CD4-positive, alpha-beta T cell treated with Interleukin-15 for 4 hours (primary cell): ENCODE results near the gene PPARG.

Source experiments
- DNase-seq: peaks from one replicate; pipeline ENCODE4 v3.0.0-alpha.2; 2020; ENCODE audit warnings: low spot score

PPARG gene

GRCh38 chr3:12313519-12313918 lies 24.6 kb downstream of the PPARG start:
- DNase-seq, result no peak

- no peak for DNase-seq
Measured at GRCh38 chr3:12316253-12316652, 27.4 kb downstream of the PPARG start.

GRCh38 chr3:12316729-12317351 lies 28.0 kb downstream of the PPARG start:
- no peak for DNase-seq

GRCh38 chr3:12317914-12318313 lies 29.0 kb downstream of the PPARG start:
- no peak for DNase-seq

DNA sequence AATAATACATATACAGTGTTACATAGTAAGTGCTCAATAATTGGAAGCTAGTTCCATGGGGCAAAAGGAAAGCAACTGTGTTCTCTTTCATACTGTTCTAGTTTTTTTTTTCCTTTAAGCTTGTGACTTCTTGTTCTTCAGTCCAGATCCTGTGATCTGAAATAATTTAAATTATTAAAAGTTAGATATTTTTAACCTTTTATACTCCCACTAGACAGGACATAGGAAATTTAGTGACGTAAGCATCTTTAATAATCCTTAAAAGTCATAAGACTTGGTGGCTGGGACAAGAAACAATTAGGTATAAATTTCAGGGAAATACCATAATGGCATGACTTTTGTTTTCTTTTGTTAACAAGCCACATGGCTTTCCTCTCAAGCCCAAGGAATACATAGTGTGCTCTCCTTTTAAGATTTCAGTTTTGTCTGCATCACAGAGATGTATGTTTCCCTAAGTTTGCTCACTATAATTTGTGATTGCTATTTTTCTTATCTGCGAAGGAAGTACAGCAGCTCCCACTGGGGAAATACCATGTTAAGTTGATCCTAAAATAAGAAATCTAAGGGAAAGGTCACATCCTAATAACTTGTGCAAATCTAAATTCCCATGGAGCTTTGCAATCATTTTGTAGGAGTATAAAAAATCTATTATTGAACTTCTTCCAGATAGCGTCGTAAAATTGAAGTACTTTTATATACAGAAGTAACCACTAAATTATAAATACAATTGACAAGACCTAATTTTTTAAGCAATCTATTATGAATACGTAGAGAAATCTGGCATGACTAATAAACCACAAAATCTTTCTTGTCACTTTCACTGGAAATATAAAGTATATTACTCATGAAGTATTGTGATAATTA lies 30.1 kb downstream of the PPARG start:
- DNase-seq, result no peak

- no peak for DNase-seq
Measured at GRCh38 chr3:12321015-12321414, 32.1 kb downstream of the PPARG start.

DNA sequence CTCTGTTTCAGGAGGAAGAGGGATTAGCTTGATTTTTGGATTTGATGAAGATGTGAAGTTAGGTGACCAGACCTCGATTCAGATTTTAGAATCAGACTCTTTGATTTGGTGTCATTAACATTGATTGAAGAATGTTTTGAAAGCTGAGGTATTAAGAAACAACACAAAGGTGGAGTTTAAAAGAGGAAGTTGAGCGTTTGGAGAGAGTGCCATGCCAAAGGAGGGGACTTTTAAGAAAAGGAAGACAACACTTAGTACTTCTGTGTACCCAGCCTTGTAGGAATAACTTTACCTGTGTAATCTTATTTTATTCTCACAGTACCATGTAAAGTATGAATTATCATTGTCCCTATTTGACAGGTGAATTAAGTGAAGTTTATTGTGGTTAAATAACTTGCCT lies 34.4 kb downstream of the PPARG start:
- DNase-seq, result no peak

GRCh38 chr3:12325586-12326515 lies 37.0 kb downstream of the PPARG start:
- DNase-seq, result no peak

DNA sequence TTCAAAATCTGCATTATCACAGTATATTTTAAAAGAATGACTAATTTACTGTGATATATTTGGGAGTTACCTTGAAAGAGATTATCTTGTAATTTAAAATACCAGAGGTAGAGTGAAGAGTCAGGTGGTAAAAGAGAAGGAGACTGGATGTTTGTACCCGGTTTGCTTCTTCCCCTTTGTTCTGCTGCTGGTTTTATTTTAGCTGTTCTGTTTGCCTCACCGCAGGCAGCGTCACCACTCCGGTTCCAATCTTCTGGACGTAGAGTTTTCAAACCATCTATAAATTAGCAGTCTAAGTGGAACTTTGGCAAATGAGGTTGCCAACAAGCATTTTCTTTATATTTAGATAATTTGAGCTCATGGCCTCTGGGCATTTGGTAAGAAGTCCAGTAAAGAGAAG lies 38.2 kb downstream of the PPARG start:
- DNase-seq, result no peak

GRCh38 chr3:12328132-12328836 lies 39.4 kb downstream of the PPARG start:
- no peak for DNase-seq

DNA sequence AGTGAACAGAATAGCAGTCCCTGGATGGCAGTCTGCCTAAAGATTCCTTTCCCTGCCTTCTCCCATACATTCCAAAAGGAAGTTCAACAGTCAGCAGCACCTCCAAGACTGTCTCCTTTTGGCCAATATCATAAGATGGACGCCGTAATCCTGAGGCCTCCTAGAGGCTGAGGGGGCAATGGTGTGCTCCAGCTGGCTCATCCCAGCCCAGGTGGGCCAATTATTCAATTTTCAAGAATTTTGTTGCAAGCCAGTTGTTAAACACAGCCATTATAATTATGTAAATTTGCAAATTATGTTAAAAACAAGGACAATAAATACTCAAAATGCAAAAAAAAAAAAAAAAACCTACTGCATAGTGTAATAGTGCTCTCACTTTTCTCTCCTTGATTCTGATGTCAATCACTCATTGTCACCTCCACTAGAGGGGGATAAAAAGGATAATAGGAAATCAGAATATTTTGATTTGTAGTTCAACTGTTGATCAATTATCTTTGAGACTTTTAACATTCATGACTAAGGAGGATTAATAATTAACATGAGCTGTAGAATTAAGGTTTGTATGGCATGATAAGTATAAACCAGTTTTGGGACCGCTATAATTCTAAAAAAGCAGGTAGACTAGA lies 40.1 kb downstream of the PPARG start:
- no peak for DNase-seq

DNA sequence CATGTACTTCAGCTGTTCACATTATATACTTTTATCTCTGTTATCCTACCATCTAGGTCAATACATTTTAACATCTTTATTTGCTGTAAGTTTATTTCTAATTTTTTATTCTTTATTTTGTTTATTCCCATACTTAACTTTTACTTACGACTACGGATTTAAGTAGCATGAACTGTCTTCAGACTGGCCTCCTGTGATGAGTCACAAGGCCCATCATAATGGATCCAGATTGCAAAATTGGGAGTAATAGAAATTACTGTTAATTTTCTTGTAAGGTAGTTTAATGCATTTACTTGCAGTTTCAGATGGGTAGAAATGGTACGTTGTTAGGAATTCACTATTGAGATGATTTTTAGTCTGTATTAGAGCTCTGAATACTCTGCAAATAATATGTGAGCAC lies 45.9 kb downstream of the PPARG start:
- no peak for DNase-seq

DNA sequence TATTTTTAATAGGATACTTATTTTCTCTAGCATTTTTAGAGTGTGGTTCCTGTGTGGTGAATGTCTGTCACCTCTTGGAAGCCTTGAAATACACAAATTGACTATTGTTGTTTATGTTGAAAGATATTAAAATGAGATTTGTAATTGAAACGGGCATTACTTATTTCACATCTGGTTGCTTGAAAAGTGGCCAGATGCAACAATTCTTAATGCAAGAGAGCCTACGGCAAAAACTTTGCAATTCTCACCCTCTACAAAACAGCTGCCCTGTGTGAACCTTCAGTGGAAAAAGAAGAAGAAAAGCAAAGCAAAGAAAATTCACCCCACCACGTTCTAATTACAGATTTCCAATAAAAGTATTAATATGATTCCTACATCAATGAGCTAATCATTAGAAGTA lies 46.6 kb downstream of the PPARG start:
- DNase-seq, result no peak

DNA sequence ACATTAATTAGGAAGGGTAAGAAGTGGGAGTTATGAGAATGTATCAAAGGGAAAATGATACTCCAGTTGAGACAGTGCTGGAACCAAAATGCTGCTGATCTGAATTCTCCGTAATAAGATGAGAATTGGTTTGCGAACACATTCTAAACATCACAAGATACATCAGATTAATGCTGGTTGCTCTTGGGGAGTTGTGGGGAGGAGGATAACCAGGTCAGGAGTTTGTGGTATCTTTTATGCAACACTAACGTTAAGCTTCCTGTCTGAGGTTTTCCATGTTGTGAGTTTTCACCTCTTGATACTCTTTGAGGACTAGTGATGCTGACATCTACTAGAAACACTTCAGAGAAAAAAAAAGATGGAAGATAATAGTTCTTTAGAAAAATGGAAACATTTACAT lies 47.2 kb downstream of the PPARG start:
- DNase-seq, result peak; percentile 4

DNA sequence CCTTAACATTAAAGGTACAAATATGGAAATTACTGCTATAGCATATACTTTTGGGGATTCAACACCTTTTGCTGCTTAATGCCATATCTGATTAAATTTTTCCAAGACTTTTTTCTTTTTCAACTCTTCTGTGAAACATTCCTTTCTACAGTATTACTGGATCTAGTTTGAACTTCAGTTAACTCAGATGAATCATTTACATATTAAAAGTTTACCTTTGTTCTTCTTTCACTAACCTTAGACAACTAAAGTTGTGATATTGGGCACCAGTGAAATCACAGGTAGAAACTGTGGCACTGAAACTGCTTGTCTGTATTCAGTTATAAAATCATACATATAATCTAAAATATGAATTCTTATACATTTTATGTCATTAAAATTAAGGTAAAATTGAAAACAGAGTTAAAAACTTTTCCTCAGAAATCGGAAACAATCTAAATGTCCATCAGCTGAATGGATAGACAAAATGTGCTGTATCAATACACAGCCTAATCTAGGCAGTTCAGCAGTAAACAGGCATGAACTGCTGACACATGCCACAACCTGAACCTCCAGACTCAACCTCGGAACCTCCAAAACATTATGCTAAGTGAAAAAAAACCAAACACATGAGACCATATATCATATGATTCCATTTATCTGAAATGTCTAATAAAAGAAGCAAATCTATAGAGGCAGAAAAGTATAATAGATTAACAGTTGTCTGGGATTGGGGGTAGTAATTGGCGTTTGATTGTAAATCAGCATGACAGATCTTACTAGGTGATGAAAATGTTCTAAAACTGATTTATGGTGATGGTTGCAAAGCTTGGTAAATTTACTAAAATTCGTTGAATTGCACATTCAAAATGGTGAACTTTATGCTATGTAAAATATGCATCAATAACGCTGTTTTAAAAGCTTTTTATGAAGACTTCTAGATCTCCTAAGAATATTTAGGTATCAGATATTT lies 50.0 kb downstream of the PPARG start:
- DNase-seq, result no peak

- no peak for DNase-seq
Measured at GRCh38 chr3:12339701-12340480, 51.0 kb downstream of the PPARG start.

DNA sequence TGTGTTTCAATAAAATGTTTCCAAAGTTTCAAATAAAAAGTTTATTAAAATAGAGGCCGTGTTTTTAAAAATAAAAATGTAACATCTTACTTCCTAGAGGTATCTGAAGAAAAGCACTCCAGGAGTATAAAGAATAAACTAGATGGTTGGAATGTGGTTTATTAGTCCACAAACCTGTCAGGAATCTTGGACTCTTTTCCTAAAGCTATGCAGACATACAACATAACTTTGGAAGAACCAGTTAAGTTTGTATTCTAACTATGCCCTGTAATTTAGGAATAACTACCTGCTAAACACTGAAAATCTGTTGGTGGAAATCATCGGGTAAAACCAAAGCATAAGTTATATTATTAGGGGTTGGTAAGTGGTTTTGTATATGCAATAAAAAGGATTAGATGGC lies 51.6 kb downstream of the PPARG start:
- DNase-seq, result no peak

DNA sequence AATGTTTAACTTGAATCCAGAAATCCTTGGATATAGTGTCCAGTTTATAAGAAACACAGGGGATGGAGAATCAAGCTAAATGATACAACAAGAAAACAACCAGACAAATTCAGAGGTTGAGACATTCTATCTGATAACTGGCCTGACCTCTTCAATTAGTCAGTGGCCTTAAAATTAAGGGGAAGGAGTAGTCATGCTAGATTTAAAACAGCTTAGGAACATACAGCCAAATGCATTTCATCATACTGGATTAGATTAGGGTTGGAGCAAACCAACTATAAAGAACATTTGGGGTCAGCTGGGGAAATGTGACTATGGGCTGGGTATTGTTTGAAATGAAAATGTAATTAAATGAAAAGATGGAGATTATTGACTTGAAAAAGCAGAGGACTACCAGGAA lies 53.3 kb downstream of the PPARG start:
- no peak for DNase-seq

GRCh38 chr3:12343047-12343501 lies 54.2 kb downstream of the PPARG start:
- DNase-seq, result no peak
